GM19467 (cell line): ENCODE measurements around the gene HOXA10.

Experiments
- ATAC-seq: cut with Tn5 transposase; IDR thresholded peaks from one replicate; pipeline ENCODE4 v1.9.1; 2021; ENCODE audit warnings: mild to moderate bottlenecking, moderate library complexity; ENCODE audit not compliant: unreplicated experiment

Gene HOXA10

DNA sequence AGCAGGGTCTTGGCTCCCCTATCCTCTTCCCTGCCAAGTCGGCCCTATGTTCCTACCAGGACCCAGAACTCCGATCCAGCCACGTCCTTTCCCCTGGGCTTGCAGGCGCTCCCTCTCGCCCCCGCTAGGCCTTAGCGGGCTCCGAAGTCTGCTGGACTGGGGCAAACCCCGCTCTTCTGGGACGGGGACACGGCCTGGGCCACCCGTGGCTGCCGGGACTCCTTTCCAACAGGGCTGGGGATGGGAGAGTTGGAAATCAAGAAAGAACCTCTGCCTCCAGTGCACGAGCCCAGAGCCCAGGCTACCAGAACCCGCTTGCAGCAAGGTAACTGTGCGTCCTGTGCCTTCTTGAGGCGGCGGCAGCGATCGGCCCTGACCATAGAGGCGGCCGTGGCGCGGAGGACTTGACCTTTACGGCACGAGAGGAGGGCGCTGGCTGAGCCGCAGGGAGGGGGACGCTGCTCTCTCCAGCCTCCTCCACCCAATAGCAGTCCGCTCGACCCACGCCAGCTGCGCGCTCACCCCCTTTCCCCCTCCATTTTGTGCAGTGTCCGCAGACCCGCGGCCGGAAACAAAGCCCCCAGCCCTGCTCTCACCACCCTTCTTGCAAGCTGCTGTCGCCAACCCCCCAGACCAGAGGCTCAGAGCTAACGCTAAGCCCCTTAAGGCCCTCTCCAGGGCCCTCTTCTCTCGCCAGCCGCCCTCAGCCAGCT, 17.9 kb upstream of the HOXA10 start:
- ATAC-seq: no peak

DNA sequence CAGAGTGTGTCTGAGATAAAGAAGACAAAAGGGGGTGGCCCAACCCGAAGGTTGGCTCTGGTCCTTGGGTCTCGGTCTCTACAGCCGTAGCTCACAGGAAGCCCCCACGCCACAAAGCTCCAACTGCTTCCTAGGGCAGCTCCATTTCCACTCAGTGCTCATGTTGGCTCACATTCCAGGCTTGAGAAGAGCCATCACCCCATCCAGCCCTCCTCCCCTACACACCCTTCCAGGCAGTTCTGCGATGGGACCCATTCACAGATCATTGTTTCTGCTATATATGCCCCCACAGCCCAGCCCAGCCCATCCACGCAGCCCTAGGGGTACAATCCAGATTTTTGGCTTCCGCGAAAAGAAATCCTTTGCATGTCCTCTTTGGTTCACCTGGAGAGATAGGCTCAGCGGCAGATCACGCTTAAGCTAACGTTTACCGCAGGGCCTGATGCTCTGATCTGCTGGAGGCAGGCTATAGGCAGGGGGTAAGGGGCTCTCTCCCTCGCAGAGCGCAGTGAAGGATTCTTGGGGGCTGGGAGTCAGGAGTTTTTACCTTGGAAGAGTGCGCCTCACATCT, 17.1 kb upstream of the HOXA10 start:
- ATAC-seq: no peak

DNA sequence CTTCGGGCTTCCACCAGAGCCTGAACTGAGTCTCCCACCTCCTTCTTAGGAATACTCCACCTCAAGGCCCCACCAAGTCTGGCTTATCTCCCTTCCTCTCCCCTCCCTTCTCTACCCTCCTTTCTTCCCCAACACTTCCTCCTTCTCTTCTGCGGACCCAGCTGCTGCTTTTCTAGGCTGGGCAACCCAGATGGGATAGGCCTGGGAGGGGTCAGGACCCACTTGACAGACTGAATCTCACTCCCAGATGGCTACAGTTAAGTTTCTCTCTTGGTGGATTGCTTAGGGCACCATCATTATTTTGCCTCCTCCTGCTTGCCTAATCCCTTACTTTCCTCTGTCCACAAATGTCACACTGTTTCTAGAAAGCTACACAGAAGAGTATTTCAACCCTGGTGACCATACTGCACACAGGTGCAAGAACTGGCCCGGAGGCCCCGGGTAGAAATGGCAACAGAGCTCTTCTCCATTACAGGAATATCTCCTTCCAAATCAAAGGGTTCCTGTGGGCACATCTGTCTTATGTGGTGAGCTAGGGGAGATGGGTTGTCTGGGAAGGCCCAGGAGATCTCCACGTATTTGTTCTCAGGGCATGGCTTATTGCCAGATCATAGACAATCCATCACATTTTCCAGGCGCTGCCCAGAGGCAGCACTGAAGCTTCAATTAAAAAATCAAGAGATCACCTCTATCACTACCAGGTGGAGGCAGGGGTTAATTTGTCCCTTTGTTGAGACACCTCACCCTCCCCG, 16.1 kb upstream of the HOXA10 start:
- ATAC-seq: no peak

DNA sequence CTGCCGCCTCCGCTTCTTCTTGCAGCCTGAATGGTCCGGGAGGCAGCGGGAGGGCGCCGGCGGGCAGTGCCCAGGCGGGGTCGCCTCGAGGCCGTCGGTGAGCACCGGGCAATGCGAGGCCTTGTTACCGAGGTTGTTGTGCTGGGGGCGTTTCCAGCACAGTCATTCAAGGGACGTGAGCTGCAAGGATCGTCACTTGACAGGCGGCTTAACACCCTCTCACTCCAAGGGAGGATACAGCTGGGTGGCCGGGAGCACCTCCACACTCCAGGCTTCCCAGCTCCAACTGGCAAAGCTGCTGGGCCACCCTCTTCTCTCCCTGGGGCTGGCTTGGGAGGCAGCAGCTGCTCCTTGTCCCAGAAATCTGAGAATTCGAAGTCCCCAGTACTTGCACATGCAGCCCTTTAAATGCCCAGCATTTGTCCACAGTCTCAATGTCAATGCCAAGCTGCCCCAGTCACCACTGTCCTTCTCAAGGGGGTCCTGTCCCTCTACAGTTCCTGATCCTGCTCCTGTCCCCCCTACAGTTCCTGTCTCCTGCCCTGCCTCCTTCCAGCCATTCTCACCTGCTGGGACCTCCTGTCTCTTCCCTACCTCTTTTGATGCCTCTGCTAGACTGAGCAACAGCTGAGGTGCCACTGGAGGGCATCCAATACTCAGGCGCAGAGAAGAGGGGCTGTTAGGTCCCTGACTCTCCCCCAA, 15.3 kb upstream of the HOXA10 start:
- ATAC-seq: no peak

DNA sequence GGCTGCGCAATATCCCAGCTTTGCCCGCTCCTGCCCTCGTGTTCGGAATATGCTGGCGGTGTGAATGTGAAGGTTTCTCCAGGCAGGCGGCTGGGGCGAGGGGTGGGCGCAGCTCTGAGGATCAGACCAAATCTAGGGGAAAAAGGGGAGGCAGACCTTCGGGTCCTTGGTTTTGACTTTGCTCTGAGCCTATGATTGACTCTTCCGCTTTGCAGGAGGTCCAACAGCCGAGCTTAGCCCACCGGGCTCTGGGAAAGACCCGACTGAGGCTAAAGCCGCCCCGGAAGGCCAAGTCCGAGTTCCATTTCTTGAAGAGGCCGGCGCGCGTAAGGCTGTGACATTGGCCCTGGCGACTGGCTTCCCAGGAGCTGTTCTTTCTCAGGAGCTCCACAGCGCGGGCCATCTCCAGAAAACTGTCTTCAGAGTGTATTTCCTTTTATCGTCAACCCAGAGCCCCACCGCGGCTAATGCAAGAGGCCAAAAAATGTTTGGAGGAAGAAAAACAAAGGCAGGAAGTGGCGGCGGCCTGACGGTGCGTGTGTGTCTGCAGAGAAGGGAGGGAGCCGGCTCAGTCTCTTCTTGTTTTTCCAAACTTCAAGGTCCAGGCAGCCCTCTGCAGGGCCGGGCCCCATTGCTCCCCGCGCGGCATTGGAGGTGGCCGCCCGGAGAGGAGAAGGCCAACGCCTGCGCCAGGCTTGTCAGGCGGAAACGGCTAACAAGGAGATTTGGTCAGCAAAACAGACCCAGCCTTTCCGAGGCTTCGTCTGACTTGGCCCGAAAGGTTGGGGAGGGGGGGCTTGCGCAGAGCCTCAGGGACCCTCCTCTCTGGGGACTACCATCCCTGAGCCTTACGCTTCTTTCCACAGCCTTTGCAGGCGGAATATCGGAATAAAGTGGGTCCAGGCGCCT, 14.5 kb upstream of the HOXA10 start:
- no peak for ATAC-seq

DNA sequence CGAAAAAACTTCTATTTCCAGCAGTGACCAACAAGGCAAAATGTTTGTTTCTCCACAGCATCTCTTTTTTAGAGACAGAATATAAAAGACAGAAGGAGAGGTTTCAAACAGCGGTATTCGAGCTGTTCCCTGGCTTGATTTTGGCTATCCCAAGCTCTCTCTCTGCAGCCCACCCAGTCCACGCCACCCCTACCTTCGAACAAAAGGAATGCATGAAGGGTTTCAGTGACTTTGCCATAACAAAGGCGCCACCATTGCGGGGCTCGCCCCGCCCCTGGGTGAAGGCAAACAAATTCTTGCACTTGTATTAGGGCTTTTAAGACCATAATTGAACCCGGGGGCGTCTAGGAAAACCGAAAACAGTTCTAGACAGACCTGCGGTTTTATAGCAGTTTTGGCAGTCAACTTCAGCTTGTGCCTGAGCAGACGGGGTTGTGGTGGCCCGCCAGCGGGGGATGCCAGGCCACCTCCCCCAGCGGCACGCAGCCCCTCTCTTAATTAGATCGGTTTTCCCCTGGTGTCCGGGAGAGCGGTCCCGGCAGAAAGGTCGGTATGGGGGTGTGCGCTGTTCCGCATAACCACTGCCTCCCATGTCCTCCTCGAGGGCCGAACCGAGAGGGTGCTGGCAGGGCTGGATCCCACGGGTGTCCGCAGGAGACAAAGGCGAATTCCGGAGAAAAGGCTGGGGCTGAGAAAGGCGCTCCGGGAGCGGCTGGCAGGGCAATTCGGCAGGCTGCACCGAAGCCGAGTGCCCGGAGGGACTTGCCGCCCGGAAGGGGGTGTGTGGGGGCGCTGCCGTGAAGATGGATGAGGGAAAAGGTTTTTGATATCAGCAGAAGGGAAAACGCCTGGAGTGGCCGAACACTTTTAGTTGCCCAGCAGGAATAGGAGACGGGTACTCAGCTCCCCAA, 13.6 kb upstream of the HOXA10 start:
- no peak for ATAC-seq

DNA sequence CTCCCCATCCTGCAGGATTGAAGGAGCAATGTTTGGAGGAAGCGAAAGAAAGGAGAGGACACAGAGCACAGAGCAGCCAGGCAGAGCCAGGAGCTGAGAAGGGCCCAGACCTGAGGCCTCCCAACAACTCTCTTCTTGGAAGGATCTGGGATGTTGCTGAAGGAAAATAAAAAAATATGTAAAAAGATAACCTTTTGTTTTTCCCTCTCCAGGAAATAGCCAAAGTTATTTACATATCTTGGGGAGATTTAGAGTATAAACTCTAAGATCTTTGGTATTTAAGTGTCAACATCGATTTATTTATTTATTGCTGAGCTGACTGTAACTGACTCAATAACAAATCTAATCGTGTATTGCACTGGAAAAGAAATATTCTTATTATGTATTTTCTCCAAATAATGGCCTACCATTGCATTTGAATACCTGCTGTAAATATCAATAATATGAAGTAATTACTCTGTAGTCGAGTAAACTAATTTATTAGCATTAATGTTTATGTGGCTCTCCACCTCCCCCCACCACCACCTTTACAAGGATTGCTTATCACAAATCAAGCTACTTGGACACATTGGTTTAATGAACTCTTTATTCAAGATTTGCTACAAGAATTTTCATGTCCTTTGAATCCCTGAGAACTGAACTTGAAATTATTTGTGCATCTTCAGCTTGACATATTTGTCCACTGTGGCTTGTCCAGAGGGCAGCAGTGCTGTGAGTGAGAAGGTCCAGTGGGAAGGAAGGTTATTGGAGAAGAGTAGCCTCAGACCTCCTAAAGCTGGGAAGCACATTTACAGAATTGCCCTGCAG, 12.8 kb upstream of the HOXA10 start:
- ATAC-seq: no peak

DNA sequence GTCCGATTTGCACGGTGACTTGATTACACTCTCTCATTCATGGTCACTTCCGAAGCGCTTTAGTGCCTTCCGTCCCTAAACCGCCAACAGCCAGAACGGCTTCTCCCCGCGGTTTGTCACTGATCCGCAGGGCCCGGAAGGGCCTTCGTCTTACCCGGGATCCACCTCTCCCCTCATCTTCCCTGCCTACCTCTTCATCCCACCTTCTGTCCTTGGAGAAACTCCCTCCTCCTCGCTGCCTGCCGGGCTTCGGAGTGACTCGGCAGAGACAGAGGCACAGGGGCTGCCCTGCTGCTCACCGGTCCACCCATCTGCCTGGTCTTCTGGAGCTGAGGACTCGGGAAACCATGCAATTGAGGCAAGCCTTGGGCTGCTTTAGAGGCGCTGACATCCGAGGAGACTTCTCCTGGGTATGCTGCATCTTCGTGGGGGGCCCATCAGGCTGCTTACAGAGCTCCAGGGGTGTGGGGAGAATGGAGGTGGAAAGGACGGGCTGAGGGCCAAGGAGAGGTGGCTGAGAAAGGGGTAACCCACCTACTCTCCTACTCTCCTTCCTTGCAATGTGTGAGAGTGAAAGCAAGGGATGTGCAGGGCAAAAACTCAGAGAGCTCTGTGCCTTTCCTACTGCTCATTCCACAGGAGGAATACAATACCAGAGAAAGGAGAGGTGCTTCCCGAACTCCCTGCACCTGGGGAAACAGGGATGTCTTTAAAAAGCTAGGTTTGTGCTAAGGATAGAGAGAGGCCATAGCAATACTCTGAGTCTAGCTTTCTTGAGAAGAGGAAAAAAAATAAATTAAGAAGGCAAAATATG, 11.9 kb upstream of the HOXA10 start:
- ATAC-seq: no peak

DNA sequence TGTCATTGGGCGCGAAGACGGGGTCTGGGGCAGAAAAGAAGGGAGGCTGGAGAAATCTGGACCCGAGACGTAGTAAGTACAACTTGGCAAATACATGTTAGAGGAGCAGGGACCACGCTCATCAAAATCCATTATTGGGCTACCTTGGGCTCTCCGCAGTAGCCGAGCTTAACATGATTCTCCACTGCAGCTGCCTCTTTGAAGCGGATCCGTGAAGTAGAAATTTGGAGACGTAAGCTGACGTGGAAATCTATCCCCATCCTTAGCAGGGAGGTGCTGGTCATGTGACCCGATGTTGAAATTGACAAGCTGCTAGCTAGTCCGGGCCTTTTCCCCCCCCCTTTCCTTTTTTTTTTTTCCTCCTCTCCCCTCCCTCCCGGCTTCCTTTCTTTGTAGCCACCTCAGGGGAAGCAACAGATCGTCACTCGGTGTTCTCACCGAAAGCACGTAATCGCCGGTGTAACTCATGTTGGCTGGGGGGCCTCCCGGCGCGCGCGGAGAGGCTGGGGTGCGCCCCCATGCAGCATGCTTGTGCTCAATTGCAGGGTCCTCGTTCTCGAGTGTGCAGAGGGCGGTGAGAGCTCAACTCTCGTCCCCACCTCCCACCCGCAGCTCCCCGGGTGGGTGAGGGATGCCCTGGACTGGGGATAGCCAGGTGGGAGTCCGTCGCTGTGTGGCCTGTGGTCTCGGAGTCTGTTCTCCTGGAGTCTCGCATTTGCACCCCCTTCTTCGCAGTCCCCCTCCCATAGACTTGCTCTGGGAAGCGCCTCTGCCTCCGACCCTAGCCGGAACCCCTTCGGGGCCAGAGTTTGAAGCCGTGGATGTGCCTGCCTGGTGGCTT, 11.1 kb upstream of the HOXA10 start, which contains the start of gene HOXA11:
Gene HOXA11 (minus strand): TSS at position 220 of the 841 bp plus-strand sequence. CDS start 88 bp downstream, at position 132.
- no peak for ATAC-seq

DNA sequence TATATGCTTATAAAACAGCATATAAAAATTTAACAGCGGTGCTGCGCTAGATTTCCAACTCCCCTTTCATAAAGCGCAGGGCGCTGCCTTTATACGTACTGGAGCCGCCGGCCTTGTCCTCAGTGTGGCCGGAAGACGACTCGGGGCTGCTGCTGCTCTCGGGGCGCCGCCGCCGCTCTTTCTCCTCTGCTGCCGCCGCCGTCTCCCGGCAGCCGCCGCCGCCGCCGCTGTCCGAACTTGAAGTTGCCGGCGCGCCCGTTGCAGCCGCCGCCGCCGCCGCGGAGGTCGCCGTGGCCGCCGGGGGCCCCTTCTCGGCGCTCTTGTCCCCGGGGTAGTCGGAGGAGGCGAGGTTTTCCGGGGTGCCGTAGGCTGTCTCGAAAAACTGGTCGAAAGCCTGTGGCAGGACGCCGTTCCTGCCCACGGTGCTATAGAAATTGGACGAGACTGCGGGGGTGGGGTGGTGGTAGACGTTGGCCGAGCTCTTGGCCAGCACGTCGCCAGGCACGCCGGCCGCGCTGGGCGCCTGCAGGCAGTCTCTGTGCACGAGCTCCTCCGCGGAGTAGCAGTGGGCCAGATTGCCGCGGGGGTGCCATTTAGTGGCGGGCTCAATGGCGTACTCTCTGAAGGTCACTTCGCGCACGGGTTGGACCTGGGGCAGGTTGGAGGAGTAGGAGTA, 10.4 kb upstream of the HOXA10 start:
- no peak for ATAC-seq

DNA sequence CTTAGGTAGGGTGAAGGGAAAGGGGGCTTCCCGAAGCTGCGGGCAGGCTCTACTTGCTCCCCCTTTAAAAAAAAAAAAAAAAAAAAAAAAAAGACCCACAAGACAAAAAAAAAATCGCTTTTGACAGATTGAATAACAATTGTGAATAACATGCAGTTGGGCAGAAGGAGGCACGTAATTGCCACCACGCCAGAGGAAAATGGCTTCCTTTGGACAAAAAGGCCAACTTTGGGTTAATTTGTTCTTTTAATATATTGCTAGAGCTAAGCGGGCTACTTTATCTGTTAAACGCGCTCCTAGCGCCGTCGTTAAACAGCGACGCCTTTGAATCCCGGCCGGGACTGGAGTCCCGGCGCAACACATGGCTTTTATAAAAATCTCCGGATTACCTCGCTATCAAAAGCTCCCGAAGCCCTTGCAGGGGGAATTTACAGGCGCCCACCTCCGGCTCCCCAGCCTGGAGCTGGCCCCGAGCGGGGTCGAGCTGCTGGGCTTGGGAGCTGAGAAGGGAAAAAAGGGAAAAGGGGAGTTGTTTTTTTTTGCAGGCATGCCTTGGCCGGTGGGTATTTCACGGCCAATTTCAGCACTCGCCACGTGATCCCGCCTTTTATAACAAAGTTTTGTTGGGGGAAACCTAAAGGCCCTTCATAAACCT, 9.7 kb upstream of the HOXA10 start:
- ATAC-seq: no peak

DNA sequence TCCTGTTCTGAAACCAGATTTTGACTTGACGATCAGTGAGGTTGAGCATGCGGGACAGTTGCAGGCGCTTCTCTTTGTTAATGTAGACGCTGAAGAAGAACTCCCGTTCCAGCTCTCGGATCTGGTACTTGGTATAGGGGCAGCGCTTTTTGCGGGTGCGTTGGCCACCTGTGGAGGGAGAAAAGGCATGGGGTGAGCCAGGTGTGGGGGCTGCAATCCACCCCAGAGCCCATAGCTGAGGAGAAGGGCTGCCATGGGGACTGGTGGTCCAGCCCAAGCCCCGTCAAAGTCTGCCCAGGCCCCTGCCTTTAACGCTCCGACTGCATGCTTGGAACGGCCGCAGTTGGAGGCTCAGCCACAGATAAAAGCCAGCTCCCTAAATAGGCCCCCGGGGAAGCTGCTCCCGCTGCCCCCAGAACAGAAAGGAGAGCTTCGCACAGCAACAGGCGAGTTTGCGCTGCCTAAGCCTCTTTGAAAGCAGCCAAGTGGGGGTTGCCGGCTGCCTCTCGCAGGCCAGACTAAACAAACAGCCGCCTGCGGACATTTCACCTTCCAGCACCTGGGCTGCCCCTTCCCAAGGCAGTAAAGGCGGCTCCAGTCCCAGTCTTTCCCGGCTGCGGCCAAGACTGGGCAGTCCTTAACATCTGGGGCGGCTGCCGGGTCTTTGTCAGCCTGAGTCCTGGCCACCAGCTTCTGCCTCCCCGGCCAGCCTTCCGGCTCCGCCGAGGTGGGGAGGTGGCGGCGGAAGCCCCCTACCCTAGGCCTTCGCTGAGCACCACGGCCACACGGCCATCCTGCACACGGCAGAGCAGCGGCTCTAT, 9.0 kb upstream of the HOXA10 start:
- ATAC-seq: no peak

DNA sequence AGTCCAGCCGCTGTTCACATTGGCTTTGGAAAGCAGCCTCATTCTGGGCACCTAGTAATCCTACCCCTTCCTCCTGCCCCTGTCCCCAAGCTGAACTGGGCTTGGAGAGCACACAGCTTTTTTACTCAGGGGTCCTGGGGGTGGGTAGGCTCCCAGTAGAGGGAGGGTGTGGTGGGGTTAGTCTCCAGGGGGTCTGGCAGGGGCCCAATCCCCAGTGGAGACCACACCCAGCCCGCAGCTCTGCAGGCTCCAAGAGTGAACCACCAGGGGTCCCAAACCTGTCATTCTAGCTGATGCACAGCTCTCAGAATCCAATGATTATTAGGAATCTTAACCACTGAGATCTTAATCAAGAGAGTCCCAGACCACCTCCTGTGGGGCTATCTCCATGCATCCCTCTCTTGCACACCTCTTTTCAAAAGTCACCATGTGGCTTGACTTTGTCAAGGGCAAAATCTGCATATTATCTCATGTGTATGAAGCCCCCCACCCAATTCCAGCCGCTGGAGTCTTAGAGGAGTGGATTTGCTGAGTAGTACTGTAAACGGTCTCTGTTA, 8.2 kb upstream of the HOXA10 start:
- no peak for ATAC-seq

DNA sequence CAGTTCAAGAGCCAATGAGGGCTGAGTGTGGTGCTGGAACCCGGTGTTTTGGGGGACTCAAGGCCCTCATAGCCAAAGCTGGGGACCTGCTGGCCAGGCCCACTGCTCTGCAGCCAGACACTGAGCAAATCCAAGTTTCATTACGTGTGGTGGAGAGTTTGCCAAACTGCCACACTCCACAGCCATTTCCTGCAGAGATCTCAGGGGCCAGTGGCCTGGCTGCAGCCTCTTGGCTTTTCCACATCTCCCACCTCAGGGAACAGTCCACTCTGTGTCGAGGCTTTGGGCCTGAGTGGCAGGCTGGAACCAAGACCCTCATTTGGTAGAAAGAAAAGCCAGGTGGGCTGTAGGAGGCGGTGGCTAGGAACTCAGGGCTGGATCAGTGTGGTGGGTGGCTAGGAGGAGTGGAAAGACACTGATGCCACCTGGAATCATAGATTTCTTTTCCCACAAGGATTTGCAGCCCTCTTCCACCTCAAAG, 7.7 kb upstream of the HOXA10 start:
- no peak for ATAC-seq
